ENCODE results near the gene CMTM8. TPM values are rescaled to one million over a fixed set of nuclear protein-coding genes. Genes with fewer than 3 reads are reported as not detected.

CMTM8 gene
- polyA plus RNA-seq, 3 donors = 9.2 to 10.8 (median 10.5) TPM

GRCh38 chr3:32326795-32327194 lies 88.3 kb downstream of the CMTM8 start:
- no peak for DNase-seq

- DNase-seq = no peak
Measured at GRCh38 chr3:32334675-32335074, 96.2 kb downstream of the CMTM8 start.

GRCh38 chr3:32335365-32336112 lies 97.1 kb downstream of the CMTM8 start:
- DNase-seq = no peak

GRCh38 chr3:32336113-32336498 lies 97.6 kb downstream of the CMTM8 start:
- no peak for DNase-seq

- DNase-seq = no peak
Measured at GRCh38 chr3:32337505-32337904, 99.0 kb downstream of the CMTM8 start.

- peak; percentile 69 for DNase-seq
Measured at GRCh38 chr3:32340039-32340438, 101.6 kb downstream of the CMTM8 start.

GRCh38 chr3:32340611-32341365 lies 102.3 kb downstream of the CMTM8 start:
- no peak for DNase-seq

GRCh38 chr3:32347343-32348125 lies 109.1 kb downstream of the CMTM8 start:
- DNase-seq = no peak

- no peak for DNase-seq
Measured at GRCh38 chr3:32349184-32349583, 110.7 kb downstream of the CMTM8 start.

- no peak for DNase-seq
Measured at GRCh38 chr3:32352563-32352962, 114.1 kb downstream of the CMTM8 start.

- DNase-seq = no peak
Measured at GRCh38 chr3:32353351-32353750, 114.9 kb downstream of the CMTM8 start.

GRCh38 chr3:32354362-32354778 lies 115.9 kb downstream of the CMTM8 start:
- DNase-seq = no peak

- no peak for DNase-seq
Measured at GRCh38 chr3:32355751-32356291, 117.3 kb downstream of the CMTM8 start.

GRCh38 chr3:32359766-32360492 lies 121.4 kb downstream of the CMTM8 start:
- DNase-seq = no peak

- no peak for DNase-seq
Measured at GRCh38 chr3:32360493-32360827, 122.0 kb downstream of the CMTM8 start.

GRCh38 chr3:32366638-32367397 lies 128.3 kb downstream of the CMTM8 start:
- no peak for DNase-seq

GRCh38 chr3:32367442-32367841 lies 129.0 kb downstream of the CMTM8 start:
- DNase-seq = no peak

GRCh38 chr3:32371461-32372212 lies 133.2 kb downstream of the CMTM8 start:
- DNase-seq = no peak

GRCh38 chr3:32372213-32372490 lies 133.7 kb downstream of the CMTM8 start:
- no peak for DNase-seq

GRCh38 chr3:32373276-32373675 lies 134.8 kb downstream of the CMTM8 start:
- DNase-seq = no peak
